Thyroid gland (tissue), 4 donors: ENCODE measurements around the gene AP3D1. TPM values are rescaled to one million over a fixed set of nuclear protein-coding genes. Genes with fewer than 3 reads are reported as not detected.
"Not testable (repeated sequence)": the region's sequence is repeated elsewhere in the genome, so short reads cannot be mapped to it uniquely, and the experiment has no call there.

Source experiments
- DNase-seq, 2 donors: peaks; one replicate each; pipeline ENCODE4 v3.0.0-alpha.2; 2019
- H3K27ac ChIP-seq, 3 donors: fragments of 200-600 bp; sonication (generic); 1 replicate in 2 of 3; 2 replicates in 1 of 3; pipeline ENCODE4 v1.5.1; 2016 to 2019; ENCODE audit warnings: mild to moderate bottlenecking in 1 of 3, moderate library complexity in 1 of 3
- H3K27me3 ChIP-seq: fragments of 200-600 bp; sonication (generic); one replicate; pipeline ENCODE4 v1.5.1; 2019
- H3K36me3 ChIP-seq, 2 donors: fragments of 200-600 bp; sonication (generic); one replicate each; pipeline ENCODE4 v1.5.1; 2016 to 2019
- H3K4me1 ChIP-seq, 2 donors: fragments of 200-600 bp; sonication (generic); one replicate each; pipeline ENCODE4 v1.5.1; 2017 to 2019
- H3K4me3 ChIP-seq, 3 donors: fragments of 200-600 bp; sonication (generic); replicated peaks in 1 of 3; 1 replicate in 2 of 3; 2 replicates in 1 of 3; pipeline ENCODE4 v1.5.1; 2016; ENCODE audit warnings: mild to moderate bottlenecking in 1 of 3
- H3K9me3 ChIP-seq: fragments of 200-600 bp; sonication (generic); one replicate; pipeline ENCODE4 v1.5.1; 2017
- POLR2A ChIP-seq, 2 donors: fragments of 450-650 bp; IDR thresholded peaks; one replicate each; pipeline ENCODE4 v1.6.1; 2017; ENCODE audit warnings: antibody characterized with exemption in 2 of 2, mild to moderate bottlenecking in 2 of 2, moderate library complexity in 1 of 2
- WGBS, 2 donors: methylation state at CpG; one replicate each; pipeline ENCODE4 v1.1.5; 2017; 5-methylcytosine and 5-hydroxymethylcytosine counted together
- intact Hi-C: fragments of 100-400 bp; cut with DNase I; formaldehyde crosslinking; loops from one replicate; pipeline ENCODE4 v1.15.1; 2023
- total RNA-seq, 4 donors: library from RNA; depleted of rRNA; stranded (reverse); fragments of >200 nt; gene quantifications; one replicate each; pipeline ENCODE4 v1.2.3, GENCODE V29; 2016
- TF ChIP-seq, protein P1 (sequence below), 6 experiments: fragments of 200-600 bp in 3 of 6; fragments of 450-650 bp in 3 of 6; sonication (generic) in 3 of 6; IDR thresholded peaks; one replicate each; pipeline ENCODE4 v1.5.1; 2016 to 2019; ENCODE audit warnings: antibody characterized with exemption in 6 of 6, mild to moderate bottlenecking in 2 of 6, inconsistent platforms in 1 of 6, moderate library complexity in 1 of 6

Gene AP3D1
- total RNA-seq, 4 donors from 2014 or later, result 62.5 to 121 (median 118) TPM

DNA sequence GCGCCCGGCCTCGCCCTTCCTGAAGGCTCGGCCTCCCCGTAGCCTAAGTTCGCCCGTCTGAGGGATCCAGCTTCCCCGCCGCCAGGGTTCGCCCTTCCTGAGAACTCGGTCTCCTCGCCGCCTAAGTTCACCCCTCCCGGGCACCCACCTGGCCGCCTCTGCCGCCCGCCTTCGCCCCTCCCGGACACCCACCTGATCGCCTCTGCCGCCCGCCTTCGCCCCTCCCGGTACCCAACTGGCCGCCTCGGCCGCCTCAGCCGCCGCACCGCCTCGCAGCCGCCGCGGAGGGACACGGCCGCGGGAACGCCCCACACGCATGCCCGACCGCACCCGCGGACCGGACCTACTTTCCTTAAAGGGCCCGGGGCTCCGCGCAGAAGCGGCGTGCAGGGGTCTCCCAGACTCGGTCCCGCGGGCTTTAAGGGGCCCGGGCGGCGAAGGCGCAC is 55.3 kb downstream of the AP3D1 start, which contains the start of gene MOB3A:
TSS of gene MOB3A (minus strand) at position 293 of the 446 bp plus-strand sequence. CDS start 17,766 bp downstream, outside the sequence.
- peaks cover 19 to 21% of the 10 kb centered on the region in 2 donors for H3K4me1 ChIP-seq

DNA sequence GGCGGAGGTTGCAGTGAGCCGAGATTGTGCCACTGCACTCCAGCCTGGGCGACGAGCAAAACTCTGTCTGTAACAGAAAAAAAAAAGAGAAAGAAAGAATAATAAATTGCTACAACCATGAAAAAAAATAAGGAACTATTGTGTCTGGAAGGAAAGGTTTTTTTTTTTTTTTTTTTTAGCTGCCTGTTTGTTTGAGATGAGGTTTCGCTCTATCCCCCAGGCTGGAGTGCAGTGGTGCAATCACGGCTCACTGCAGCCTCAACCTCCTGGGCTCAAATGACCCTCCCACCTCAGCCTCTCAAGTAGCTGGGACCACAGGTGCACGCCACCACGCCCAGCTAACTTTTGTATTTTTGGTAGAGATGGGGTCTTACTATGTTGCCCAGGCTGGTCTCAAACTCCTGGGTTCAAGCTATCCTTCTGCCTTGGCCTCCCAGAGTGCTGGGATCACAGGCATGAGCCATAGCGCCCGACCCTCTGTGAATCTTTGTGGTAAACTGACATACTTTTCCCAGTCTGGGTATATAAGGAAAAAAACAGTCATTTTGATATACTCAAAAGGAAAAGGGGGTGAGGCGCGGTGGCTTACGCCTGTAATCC is 59.3 kb downstream of the AP3D1 start:
- WGBS, 2 donors, result 94 to 95% methylated on average over 13 of the region's 13 CpGs
- H3K9me3 ChIP-seq, H3K27me3 ChIP-seq, intact Hi-C loops, H3K36me3 ChIP-seq, H3K4me3 ChIP-seq, DNase-seq: not testable (repeated sequence)
- Histone ChIP-seq H3K4me1 (peaks cover 21 to 40% of the 10 kb centered on the region in 2 donors), H3K27ac (peak overlapping the region in 1 of 3 donors; percentile 28)

More for the DNA sequence above, 55.3 kb downstream of the AP3D1 start, which contains the start of gene MOB3A:
- Histone ChIP-seq H3K27ac (peak within 1 kb of the TSS; percentile 95 to 99 (median 97)), H3K36me3 (peaks cover 17 to 19% of the 10 kb centered on the region in 2 donors), H3K9me3 (no peaks in the 10 kb centered on the region), H3K27me3 (no peaks in the 10 kb centered on the region), H3K4me3 (peak within 1 kb of the TSS; percentile 70 to 89 (median 83))
- DNase-seq, result peak; percentile 88 to 90
- WGBS, 2 donors, result 0 to 1% methylated on average over 5 to 30 of the region's 56 CpGs
- TF ChIP-seq, protein P1, sequence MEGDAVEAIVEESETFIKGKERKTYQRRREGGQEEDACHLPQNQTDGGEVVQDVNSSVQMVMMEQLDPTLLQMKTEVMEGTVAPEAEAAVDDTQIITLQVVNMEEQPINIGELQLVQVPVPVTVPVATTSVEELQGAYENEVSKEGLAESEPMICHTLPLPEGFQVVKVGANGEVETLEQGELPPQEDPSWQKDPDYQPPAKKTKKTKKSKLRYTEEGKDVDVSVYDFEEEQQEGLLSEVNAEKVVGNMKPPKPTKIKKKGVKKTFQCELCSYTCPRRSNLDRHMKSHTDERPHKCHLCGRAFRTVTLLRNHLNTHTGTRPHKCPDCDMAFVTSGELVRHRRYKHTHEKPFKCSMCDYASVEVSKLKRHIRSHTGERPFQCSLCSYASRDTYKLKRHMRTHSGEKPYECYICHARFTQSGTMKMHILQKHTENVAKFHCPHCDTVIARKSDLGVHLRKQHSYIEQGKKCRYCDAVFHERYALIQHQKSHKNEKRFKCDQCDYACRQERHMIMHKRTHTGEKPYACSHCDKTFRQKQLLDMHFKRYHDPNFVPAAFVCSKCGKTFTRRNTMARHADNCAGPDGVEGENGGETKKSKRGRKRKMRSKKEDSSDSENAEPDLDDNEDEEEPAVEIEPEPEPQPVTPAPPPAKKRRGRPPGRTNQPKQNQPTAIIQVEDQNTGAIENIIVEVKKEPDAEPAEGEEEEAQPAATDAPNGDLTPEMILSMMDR (IDR thresholded peaks at IDR 0.05), result peak in 4 of 6 experiments; percentile 34 to 59 (median 52)
- peak in 1 of 2 donors; percentile 65 for TF ChIP-seq POLR2A (IDR thresholded peaks at IDR 0.05)
- intact Hi-C loops, result no loop called here

DNA sequence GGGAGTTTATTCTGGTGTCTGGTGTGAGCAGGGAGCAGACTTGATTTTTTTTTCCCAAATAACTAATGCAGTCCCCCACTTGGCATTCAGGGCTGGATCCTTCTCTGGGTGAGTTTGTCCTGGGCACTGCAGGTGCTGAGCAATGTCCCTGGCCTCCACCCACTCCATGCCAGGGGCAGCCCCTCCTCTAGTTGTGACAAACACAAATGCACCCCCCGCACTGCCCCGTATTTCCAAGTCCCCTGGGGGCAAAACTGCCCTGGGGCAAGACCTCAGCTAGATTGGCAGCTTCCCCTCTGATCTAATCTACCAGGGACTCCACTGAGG is 61.7 kb downstream of the AP3D1 start:
- 79% methylated on average over 2 of the region's 2 CpGs; no CpG with 5 or more reads in 1 of the 2 donors for WGBS, 2 donors

DNA sequence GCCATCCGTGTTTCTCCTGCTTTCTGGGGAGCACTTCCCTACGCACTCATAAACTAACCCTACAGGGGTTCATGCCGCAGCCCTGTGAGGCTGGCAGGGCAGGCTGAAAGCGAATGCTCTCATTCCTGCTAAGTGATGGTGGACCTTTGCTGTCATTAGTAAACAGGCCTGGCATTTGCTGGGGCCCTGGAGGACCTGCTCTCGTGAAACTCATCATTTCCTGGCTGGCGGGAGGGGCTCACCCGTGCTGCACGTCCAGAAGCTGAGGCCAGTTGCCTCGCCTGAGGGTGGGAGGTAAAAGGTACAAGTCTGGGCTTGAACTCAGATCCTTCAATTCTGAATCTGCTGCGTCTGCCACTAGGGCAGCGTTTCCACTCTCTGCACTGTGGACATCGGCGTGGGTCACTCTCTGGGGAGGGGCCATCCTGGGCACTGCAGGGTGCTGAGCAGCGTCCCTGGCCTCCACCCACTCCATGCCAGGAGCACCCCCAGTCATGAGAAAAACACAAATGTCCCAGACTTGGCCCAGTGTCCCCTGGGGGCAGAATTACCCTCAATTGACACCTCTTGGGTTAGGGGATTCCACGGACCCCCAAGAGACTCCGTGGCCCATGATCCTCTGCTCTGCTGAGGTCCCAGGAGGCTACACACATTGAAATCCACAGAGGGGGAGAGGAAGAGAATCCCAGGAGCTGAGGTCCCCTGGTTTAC is 62.2 kb downstream of the AP3D1 start:
- no peaks in the 10 kb centered on the region for H3K27me3 ChIP-seq
- no peak for DNase-seq
- H3K27ac ChIP-seq, result no peak overlapping the region
- H3K4me1 ChIP-seq, result peaks cover 9 to 51% of the 10 kb centered on the region in 2 donors
- no peaks in the 10 kb centered on the region for H3K36me3 ChIP-seq
- 70 to 75% methylated on average over 9 to 16 of the region's 16 CpGs for WGBS, 2 donors
- TF ChIP-seq, protein P1 (IDR thresholded peaks at IDR 0.05), result no peak
- no peak for TF ChIP-seq POLR2A (IDR thresholded peaks at IDR 0.05)
- no peaks in the 10 kb centered on the region for H3K9me3 ChIP-seq
- H3K4me3 ChIP-seq, result no peak overlapping the region
- intact Hi-C loops, result no loop called here

More for the DNA sequence above, 61.7 kb downstream of the AP3D1 start:
- Histone ChIP-seq H3K4me3 (no peak overlapping the region), H3K36me3 (no peaks in the 10 kb centered on the region), H3K9me3 (no peaks in the 10 kb centered on the region), H3K27ac (no peak overlapping the region), H3K27me3 (no peaks in the 10 kb centered on the region), H3K4me1 (peaks cover 12 to 51% of the 10 kb centered on the region in 2 donors)
- intact Hi-C loops, result no loop called here
- TF ChIP-seq, protein P1 (IDR thresholded peaks at IDR 0.05), result no peak
- no peak for TF ChIP-seq POLR2A (IDR thresholded peaks at IDR 0.05)
- no peak for DNase-seq

DNA sequence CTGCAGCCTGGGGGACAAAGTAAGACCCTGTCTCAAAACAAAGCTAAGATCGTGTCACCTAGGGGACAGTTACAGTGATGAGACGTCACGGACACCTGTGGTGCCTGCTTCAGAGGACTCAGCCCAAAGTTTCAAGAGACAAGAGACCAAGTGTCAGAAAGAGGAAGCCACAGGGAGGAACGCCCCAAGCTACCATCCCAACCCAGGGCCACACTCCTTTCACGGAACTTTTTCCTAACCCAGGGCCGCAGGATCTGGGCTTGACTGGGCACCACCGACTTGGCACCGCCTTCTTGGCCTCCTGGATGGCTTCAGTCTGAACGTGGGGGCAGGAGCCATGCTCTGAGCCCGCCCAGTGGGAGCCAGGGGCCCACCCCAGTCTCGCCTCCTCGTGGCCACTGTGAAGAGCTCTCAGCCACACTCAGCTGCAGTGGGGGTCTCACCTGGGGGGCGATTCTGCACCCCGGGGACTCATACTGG is 63.7 kb downstream of the AP3D1 start:
- H3K36me3 ChIP-seq, result no peaks in the 10 kb centered on the region
- intact Hi-C loops, result no loop called here
- TF ChIP-seq POLR2A (IDR thresholded peaks at IDR 0.05), result no peak
- TF ChIP-seq, protein P1 (IDR thresholded peaks at IDR 0.05), result no peak
- no peaks in the 10 kb centered on the region for H3K9me3 ChIP-seq
- H3K4me1 ChIP-seq, result peaks cover 9 to 51% of the 10 kb centered on the region in 2 donors
- H3K27me3 ChIP-seq, result no peaks in the 10 kb centered on the region
- peak overlapping the region in 1 of 3 donors; percentile 30 for H3K27ac ChIP-seq
- DNase-seq, result no peak
- WGBS, 2 donors, result 80 to 82% methylated on average over 3 to 10 of the region's 14 CpGs
- no peak overlapping the region for H3K4me3 ChIP-seq

DNA sequence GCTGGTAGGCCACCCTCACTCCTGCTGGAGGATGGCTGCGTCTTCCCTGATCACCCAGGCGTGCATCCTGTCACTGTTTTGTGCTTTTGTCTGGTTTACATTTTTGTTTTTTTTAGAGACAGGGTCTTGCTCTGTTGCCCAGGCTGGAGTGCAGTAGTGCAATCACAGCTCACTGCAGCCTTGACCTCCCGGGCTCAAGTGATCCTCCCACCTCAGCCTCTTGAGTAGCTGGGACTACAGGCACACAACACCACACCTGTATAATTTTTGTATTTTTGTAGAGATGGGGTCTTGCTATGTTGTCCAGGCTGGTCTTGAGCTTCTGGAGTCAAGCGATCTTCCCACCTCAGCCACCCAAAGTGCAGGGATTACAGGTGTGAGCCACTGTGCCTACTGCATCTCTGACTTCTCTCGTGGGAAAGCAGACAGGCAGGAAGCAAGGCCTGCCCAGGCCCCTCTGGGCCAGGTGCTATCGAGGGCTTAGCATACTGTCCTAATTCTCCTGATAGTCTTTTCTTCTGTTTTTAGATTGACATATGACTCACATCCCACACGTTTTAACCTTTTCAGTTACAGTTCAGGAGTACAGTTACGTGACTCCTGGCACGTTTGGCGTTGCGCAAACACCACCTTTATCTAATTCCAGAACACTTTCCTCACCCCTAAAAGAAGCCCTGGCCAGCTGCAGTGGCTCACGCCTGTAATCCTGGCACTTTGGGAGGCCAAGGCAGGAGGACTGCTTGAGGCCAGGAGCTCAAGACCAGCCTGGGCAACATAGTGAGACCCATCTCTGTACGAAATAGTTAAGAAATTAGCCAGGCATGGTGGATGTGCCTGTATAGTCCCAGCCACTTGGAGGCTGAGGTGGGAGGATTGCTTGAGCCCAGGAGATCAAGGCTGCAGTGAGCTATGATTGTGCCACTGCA is 64.4 kb downstream of the AP3D1 start:
- WGBS, 2 donors, result 79 to 86% methylated on average over 13 of the region's 13 CpGs
- peaks cover 9 to 51% of the 10 kb centered on the region in 2 donors for H3K4me1 ChIP-seq
- H3K9me3 ChIP-seq, intact Hi-C loops, H3K27me3 ChIP-seq, H3K36me3 ChIP-seq, H3K4me3 ChIP-seq: not testable (repeated sequence)
- peak overlapping the region in 2 of 3 donors; percentile 7 to 30 for H3K27ac ChIP-seq
- DNase-seq, result peak in 1 of 2 donors; percentile 18
